HUES64 (cell line): ENCODE results near the gene PIWIL1.

Experiments used
- H3K27ac ChIP-seq: 2 replicates; pipeline ENCODE4 v1.7.0; 2013; ENCODE audit warnings: low read depth, low read length, inconsistent platforms
- H3K27me3 ChIP-seq: 2 replicates; pipeline ENCODE4 v1.6.1; 2013; ENCODE audit warnings: mild to moderate bottlenecking, low read length; ENCODE audit not compliant: insufficient read depth
- H3K36me3 ChIP-seq: 2 replicates; pipeline ENCODE4 v1.6.1; 2013; ENCODE audit warnings: mild to moderate bottlenecking, low read length; ENCODE audit not compliant: insufficient read depth
- H3K4me1 ChIP-seq: 2 replicates; pipeline ENCODE4 v1.6.1; 2013; ENCODE audit warnings: mild to moderate bottlenecking, low read length, moderate library complexity; ENCODE audit not compliant: insufficient read depth
- H3K4me3 ChIP-seq: 2 replicates; pipeline ENCODE4 v1.5.1; 2013; ENCODE audit warnings: mild to moderate bottlenecking, low read length, moderate library complexity
- H3K9ac ChIP-seq: 2 replicates; pipeline ENCODE4 v1.6.1; 2013; ENCODE audit warnings: mild to moderate bottlenecking, low read depth, low read length
- H3K9me3 ChIP-seq: 2 replicates; pipeline ENCODE4 v1.6.1; 2013; ENCODE audit warnings: low read depth, low read length; ENCODE audit not compliant: insufficient read depth
- whole genome bisulfite sequencing: fragments of 150-250, 120-280 bp; methylation state at CpG from one replicate; pipeline ENCODE4 v1.1.7; 2013; ENCODE audit warnings: missing lambda C conversion rate; 5-methylcytosine and 5-hydroxymethylcytosine counted together

The PIWIL1 gene

DNA sequence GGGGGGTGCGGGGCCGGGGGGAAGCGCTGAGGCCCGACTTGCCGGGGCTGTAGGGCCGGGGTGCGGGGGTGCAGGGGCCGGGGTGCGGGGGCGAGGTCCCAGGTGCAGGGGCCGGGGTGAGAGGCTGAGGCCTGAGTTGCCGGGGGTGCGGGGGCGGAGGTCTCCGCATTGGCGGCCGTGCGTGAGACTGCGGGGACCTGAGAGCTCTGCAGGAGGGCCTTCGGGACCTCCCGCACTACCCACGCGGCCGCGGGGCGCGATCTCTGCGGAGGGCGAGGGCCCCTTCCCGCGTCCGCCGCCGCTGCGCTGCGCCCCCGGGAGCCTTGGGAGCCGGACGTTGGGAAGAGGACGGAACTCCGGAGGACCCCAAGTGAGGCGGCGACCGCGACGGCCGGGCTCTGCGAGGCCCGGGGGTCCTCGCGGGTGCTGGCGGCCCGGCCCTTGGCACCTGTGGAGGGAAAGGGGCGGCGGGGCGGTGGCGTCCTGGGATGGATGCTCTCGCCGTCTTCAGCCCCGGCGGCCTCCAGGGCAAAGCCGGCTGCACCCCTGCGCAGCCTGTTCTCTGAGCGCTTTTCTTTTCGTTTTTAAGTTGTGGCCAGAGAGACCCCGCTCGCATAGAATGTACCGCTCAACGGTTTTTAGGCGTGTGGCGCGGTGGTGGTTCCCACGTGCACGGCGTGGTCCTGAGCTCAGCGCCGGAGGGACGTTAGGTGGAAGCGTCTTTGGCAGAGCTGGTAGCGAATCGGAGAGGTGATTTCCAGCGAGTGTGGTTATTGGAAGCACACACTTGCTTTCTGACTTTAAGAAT, 1.3 kb downstream of the PIWIL1 start:
- H3K36me3 ChIP-seq, result no peaks in the 10 kb centered on the region
- H3K4me3 ChIP-seq, result no peak overlapping the region
- H3K9me3 ChIP-seq, result no peaks in the 10 kb centered on the region
- 65% methylated on average over 82 of the region's 82 CpGs for WGBS
- no peak overlapping the region for H3K27ac ChIP-seq
- H3K27me3 ChIP-seq, result peaks cover 33% of the 10 kb centered on the region
- H3K9ac ChIP-seq, result no peak overlapping the region
- no peaks in the 10 kb centered on the region for H3K4me1 ChIP-seq

DNA sequence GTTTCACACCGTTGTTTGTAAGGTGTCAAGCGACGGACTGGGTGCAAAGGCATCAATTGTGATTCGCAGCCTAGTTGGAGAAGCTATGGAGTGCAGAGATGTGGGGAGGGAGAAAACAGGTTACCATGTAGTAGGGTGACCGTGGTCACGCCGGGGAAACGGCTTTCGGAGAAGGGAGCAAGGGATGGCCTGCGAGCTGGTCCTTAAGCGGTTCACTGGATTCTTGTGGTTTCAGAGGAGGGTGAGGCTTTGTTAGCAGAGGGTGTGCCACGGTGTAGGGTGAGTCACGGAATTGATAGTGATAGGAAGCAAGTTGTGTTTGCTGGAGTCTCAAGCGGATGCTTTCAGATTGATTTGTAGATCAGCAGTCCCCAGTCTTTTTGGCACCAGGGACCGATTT, 2.3 kb downstream of the PIWIL1 start:
- WGBS, result 51% methylated on average over 15 of the region's 15 CpGs
- no peaks in the 10 kb centered on the region for H3K36me3 ChIP-seq
- H3K4me3 ChIP-seq, result no peak overlapping the region
- H3K4me1 ChIP-seq, result no peaks in the 10 kb centered on the region
- no peak overlapping the region for H3K27ac ChIP-seq
- H3K9ac ChIP-seq, result no peak overlapping the region
- peaks cover 27% of the 10 kb centered on the region for H3K27me3 ChIP-seq
- no peaks in the 10 kb centered on the region for H3K9me3 ChIP-seq

DNA sequence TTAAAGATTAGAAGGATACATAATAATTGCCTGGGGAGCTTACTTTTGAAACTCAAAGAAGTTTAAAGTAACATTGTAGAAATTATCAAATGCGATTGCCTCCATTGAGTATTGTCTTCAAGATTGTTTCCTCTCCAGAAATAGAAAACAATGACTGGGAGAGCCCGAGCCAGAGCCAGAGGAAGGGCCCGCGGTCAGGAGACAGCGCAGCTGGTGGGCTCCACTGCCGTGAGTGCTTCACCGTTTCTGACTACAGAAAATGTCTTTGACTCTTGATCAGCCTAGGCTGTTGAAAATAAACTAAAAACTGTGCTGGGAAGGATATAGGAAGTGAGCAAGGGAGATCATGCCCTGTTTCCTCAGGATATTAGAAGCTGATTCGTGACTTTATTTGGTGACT, 4.8 kb downstream of the PIWIL1 start:
- Histone ChIP-seq H3K27ac (no peak overlapping the region), H3K4me1 (no peaks in the 10 kb centered on the region), H3K9ac (no peak overlapping the region), H3K9me3 (no peaks in the 10 kb centered on the region), H3K4me3 (no peak overlapping the region), H3K27me3 (peaks cover 26% of the 10 kb centered on the region), H3K36me3 (no peaks in the 10 kb centered on the region)
- 90% methylated on average over 8 of the region's 8 CpGs for WGBS

DNA sequence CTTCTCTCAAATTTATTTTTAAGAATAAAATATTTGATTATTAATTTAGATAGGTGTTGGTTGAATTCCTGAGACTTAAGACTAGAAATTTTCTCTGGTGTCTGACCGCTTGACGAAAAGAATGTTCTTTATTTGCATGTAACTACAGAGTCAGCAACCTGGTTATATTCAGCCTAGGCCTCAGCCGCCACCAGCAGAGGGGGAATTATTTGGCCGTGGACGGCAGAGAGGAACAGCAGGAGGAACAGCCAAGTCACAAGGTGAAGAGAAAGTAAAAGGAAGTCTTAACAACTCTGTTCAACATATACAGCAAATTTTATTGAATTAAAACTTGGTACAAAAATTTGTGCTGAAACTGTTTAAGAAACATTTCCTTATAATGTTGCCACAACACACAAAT, 5.2 kb downstream of the PIWIL1 start:
- H3K4me3 ChIP-seq, result no peak overlapping the region
- H3K9ac ChIP-seq, result no peak overlapping the region
- H3K36me3 ChIP-seq, result no peaks in the 10 kb centered on the region
- H3K9me3 ChIP-seq, result no peaks in the 10 kb centered on the region
- WGBS, result 67% methylated on average over 5 of the region's 5 CpGs
- no peaks in the 10 kb centered on the region for H3K4me1 ChIP-seq
- no peak overlapping the region for H3K27ac ChIP-seq
- peaks cover 26% of the 10 kb centered on the region for H3K27me3 ChIP-seq

DNA sequence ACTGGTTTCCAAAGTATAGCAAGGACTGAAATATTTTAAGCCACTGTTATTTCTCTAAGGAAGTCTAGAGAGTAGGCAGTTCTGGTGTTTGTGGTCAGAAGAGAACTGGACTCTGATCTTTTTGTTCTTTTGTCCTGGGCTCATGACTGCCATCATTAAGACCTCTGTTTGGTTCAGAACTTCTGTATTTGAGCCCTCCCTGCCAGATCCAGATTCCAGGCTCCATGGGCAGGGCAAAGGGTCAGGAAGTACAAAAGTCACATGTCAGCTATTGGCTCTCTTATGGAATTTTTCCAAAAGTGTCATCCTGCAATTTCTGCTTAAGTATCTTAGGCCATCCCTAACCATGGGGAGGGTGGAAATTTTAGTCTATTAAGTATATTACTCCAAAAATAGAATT, 6.8 kb downstream of the PIWIL1 start:
- Histone ChIP-seq H3K9me3 (no peaks in the 10 kb centered on the region), H3K4me3 (no peak overlapping the region), H3K9ac (no peak overlapping the region), H3K27ac (no peak overlapping the region), H3K27me3 (peaks cover 18% of the 10 kb centered on the region), H3K4me1 (no peaks in the 10 kb centered on the region), H3K36me3 (no peaks in the 10 kb centered on the region)

DNA sequence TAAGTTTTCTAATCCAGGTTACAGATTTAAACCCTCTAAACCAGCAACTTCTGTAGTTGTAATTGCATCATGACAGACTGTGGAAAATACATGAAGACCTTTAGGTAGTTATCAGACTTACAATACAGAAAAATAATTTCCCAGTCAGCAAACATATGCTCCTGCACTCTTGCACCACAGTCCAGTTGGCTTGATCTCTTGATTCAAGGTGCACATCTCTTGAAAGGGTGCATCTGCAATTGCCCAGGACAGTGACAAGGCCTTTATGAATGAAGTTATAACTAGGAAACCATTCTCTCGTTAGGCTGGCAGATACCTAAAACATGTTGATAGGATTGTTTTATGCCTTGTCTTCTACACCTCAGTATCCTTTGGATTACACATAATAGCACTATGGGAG, 7.6 kb downstream of the PIWIL1 start:
- Histone ChIP-seq H3K36me3 (no peaks in the 10 kb centered on the region), H3K27me3 (peaks cover 10% of the 10 kb centered on the region; the same call in 1 of the 2 replicates), H3K4me1 (no peaks in the 10 kb centered on the region), H3K27ac (no peak overlapping the region), H3K9ac (no peak overlapping the region), H3K9me3 (no peaks in the 10 kb centered on the region), H3K4me3 (no peak overlapping the region)
- WGBS, result 91% methylated on average over 1 of the region's 1 CpG

DNA sequence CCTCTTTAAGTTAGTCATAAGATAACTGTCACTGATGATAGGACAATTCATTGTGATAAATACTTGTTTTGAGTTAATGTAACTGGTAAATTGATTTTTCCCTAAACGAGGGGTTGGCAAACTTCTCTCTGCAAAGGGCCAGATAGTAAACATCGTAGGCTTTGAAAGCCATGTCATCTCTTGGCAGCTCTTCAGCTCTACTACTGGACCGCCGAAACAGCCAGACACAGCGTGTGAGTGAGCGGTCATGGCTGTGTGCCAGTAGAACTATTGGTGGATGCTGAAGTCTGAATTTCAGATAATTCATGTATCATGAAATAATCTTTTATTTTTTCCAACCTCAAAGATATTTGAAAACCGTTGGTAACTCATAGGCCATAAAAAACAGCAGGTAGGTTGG, 9.9 kb downstream of the PIWIL1 start:
- H3K4me3 ChIP-seq, result no peak overlapping the region
- no peaks in the 10 kb centered on the region; the same call in 1 of the 2 replicates for H3K27me3 ChIP-seq
- WGBS, result 96% methylated on average over 7 of the region's 7 CpGs
- H3K9ac ChIP-seq, result no peak overlapping the region
- no peaks in the 10 kb centered on the region for H3K36me3 ChIP-seq
- H3K27ac ChIP-seq, result no peak overlapping the region
- no peaks in the 10 kb centered on the region for H3K9me3 ChIP-seq
- H3K4me1 ChIP-seq, result no peaks in the 10 kb centered on the region

DNA sequence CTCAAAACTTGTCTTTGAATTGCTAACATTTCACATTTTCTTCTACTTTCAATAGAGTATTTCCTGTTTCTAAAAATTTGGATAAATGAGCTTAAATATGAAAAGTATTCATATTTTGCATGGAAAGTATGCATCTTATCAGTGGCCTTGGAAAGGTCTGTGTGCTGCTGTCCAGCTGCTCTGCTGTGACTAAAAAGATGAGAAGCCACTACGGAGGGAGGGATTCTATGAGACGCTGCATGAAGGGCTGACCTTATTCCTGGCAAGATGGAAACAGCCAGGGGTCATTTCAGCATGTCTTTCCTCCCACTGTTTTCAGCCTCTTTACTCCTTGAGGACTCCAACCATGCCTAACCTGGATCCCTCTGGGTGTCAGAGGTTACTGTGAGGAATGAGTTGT, 13.0 kb downstream of the PIWIL1 start:
- Histone ChIP-seq H3K4me1 (no peaks in the 10 kb centered on the region; the same call in 1 of the 2 replicates), H3K27ac (no peak overlapping the region), H3K9ac (no peak overlapping the region), H3K27me3 (no peaks in the 10 kb centered on the region; the same call in 1 of the 2 replicates), H3K9me3 (no peaks in the 10 kb centered on the region), H3K4me3 (no peak overlapping the region), H3K36me3 (no peaks in the 10 kb centered on the region)
- 82% methylated on average over 2 of the region's 2 CpGs for WGBS

DNA sequence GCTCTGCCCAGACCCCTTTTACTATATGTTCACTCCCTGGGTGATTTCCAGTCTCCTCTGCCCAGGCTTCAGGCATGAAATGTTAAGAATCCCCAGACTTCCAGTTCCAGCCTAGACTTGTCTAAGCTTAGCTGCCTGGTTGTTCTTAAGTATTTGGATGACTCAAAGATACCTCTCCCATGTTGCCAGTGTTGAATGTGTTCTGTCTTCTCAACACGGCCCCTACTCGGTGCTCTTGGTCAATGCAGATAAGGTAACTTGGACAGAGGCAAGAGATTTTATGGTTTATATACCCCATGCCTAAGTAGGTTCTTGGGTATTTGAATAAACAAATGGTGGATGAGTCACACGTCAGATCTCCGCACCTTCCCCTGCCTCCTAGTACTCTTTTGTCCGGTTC, 13.6 kb downstream of the PIWIL1 start:
- H3K36me3 ChIP-seq, result no peaks in the 10 kb centered on the region
- H3K4me3 ChIP-seq, result no peak overlapping the region
- H3K9me3 ChIP-seq, result no peaks in the 10 kb centered on the region
- H3K27me3 ChIP-seq, result no peaks in the 10 kb centered on the region; the same call in 1 of the 2 replicates
- H3K9ac ChIP-seq, result no peak overlapping the region
- H3K4me1 ChIP-seq, result no peaks in the 10 kb centered on the region; the same call in 1 of the 2 replicates
- 85% methylated on average over 5 of the region's 5 CpGs for whole genome bisulfite sequencing
- H3K27ac ChIP-seq, result no peak overlapping the region

DNA sequence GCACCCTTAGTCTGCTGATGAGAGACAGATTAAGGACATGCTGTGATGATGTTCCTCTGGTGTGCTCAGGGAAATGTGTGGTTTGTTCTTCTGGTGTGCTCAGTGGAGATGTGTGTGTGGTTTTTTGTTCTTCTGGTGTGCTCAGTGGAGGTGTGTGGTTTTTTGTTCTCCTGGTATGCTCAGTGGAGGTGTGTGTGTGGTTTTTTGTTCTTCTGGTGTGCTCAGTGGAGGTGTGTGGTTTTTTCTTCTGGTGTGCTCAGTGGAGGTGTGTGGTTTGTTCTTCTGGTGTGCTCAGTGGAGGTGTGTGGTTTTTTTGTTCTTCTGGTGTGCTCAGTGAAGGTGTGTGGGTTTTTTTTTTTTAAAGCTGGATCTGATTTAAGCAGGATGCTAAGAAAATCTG, 15.4 kb downstream of the PIWIL1 start:
- no peak overlapping the region for H3K4me3 ChIP-seq
- H3K9me3 ChIP-seq, result no peaks in the 10 kb centered on the region
- H3K4me1 ChIP-seq, result peaks cover 4% of the 10 kb centered on the region; the same call in 1 of the 2 replicates
- no peak overlapping the region for H3K27ac ChIP-seq
- H3K36me3 ChIP-seq, result no peaks in the 10 kb centered on the region
- H3K27me3 ChIP-seq, result no peaks in the 10 kb centered on the region; the same call in none of the 2 replicates
- no peak overlapping the region for H3K9ac ChIP-seq

DNA sequence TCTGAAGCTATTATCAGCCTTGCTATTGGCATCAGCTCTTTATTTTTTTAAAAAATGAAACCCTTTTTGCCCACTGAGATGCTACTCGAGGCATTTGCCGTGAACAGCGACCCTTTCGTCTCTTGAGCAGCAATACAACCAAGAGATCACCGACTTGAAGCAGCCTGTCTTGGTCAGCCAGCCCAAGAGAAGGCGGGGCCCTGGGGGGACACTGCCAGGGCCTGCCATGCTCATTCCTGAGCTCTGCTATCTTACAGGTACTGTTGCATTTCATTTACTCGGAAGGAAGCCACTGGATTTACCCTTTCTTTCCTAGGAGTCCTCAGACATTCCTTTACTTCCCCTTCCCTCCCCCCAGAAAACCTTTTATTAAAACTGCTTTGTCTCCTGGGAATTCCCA, 16.7 kb downstream of the PIWIL1 start:
- Histone ChIP-seq H3K27me3 (no peaks in the 10 kb centered on the region; the same call in none of the 2 replicates), H3K9ac (no peak overlapping the region), H3K9me3 (no peaks in the 10 kb centered on the region), H3K4me3 (no peak overlapping the region), H3K27ac (no peak overlapping the region), H3K4me1 (peaks cover 6% of the 10 kb centered on the region; the same call in 1 of the 2 replicates), H3K36me3 (no peaks in the 10 kb centered on the region)
- 74% methylated on average over 7 of the region's 7 CpGs for WGBS
